GM19099 (cell line): Measurements from ENCODE around the gene AKNA.

Experiments
- POLR2A ChIP-seq: IDR thresholded peaks from 3 replicates; pipeline ENCODE4 v1.6.1; 2011; ENCODE audit warnings: low read depth; ENCODE audit not compliant: insufficient read length; ENCODE audit errors: extremely low read depth

AKNA gene

DNA sequence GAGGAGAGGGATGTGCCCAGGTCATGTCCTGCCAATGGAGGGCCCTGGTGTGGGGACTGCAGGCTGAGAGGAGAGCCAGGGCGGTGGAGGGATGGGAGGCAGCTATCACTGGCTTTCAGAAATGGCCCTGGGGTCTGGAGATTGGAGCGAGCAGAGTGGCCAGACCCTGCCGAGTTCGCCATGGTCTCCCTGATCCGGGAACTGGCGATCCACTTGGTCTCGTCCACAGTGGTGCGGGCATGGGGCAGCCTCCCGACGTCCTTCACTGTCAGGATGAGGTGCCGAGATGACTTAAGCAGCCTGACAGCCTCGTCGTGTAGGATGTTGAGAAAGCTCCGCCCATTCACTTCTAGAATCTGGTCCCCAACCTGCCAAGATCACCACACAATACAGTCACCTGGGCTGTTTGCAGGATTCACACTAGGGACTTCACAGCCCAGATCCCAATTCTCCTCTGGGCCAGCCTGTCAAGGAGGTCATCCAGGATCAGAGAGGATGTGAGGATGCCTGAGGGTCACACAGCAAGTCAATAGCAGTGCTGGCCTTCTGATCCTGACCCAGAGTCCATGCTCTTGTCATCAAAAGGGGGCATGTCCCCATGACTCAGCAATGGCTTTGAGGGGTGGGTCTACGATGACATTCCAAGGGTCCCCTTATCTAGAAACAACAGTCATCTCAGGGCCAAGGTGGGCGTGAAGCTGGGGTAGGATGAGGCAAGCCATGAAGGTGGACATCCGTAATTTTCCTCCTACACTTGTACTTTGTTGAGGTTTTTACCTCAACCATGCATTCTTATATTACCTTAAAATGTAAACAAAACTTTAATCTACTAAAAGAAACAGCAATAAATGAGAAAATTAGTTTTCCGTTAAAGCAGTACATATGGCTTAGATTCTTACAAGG is 38.5 kb upstream of the AKNA start:
- no peak for TF ChIP-seq POLR2A

DNA sequence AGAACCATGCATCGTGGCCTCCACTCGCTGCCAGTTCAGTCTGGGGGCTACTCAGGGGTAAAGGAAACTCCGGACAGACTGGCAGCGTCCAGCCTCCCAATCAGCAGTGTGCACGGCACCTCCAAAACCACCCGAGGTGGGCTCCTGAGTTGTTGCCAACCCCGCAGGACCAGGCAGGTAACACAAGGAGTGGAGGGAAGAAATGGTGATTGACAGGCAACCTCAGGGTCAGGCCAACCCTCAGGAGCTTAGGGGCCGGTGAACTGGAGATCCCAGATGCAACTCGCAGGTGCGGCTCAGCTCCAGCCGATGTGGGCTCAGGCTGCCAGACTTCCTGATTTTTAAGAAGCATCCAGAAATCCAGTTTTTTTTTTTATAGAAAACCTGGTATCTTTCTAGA is 37.3 kb upstream of the AKNA start:
- no peak for TF ChIP-seq POLR2A

DNA sequence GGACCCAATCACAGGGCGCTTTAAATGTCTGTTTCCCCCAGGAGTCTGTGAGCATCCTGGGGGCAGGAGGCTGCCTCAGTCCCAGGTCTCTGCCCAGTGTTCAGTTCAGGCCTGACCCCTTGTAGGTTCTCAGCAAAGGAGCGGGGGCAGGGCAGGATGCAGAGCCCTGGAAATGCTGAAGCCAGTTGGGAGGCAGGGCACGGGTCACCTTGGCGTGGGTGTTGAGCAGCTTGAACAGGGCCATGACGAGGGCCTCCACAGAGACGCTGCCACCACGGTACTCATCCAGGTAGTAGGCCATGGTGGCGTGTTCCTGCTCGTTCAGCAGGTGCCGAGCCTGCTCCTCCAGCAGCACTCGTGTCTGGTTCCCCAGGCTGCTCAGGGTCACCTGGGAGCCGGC is 36.3 kb upstream of the AKNA start:
- TF ChIP-seq POLR2A, result no peak

DNA sequence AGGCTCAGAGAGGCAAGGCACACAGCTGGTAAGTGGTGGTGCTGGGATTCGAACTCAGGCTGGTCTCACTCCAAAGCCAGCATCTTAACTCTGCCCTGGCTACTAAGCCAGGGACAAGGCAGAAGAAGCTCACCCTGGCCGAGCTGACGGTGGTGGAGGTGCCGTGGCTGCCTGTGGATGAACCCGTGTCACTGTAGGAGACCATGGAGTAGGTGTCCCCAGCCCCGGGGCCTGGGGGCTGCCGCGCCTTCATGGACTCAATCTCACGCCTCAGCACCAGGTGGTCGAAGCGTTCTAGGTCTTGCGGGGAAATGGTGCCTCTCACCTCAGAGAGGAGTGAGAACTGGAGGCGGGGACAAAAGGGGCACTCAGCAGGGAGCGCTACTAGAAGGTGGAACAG is 35.4 kb upstream of the AKNA start:
- TF ChIP-seq POLR2A, result no peak

DNA sequence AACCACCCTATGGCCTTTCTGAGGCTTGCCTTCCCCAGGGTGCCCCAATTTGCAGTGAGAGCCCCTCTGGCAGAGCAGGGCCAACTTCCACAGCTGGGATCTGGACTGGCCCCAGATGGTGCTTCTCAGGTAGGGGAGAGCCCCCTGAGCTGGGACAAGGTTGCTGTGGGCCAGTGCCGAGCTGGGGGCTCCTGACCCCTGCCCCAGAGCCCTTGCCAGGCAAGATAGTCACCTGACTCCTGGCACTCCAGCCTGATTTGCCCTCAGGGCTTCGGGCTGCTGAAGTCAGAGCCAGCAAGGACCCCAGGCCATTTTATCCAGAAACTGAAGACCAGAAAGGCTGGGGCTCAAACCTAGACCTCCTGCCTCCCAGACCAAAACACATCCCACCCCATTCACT is 33.4 kb upstream of the AKNA start:
- no peak for TF ChIP-seq POLR2A

DNA sequence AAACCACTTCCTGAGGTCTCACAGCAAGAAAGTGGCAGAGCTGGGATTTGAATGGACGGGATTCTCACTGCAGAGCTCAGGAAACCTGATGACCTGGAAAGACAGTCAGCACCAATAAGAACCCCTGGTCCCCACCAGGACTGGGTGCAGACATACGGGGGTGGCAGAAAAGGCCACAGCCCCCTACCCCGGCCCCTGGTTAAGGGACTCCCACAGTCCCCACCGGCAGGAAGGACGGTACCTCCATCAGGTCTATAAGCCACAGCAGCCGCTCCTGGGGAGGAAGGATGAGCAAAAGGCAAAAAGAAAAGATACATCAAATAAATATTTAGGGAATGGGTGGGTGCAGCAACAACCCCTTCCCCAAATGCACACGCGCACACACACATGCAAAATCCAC is 32.0 kb upstream of the AKNA start:
- no peak for TF ChIP-seq POLR2A

DNA sequence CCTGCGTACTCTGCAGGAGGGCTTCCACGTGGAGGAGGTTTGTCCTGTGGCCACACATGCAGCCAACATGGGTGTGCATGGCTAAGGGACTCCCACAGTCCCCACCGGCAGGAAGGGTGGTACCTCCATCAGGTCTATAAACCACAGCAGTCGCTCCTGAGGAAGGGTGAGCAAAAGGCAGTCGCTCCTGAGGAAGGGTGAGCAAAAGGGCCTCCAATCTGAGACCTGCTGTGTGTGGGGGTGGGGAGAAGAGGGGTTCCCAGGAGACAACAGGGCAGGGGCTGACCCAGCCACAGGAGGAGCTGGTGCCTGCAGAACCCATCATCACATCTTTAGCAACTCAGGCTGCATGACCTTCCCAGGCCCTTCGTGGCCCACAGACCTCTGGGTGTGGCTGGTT is 30.3 kb upstream of the AKNA start:
- no peak for TF ChIP-seq POLR2A

DNA sequence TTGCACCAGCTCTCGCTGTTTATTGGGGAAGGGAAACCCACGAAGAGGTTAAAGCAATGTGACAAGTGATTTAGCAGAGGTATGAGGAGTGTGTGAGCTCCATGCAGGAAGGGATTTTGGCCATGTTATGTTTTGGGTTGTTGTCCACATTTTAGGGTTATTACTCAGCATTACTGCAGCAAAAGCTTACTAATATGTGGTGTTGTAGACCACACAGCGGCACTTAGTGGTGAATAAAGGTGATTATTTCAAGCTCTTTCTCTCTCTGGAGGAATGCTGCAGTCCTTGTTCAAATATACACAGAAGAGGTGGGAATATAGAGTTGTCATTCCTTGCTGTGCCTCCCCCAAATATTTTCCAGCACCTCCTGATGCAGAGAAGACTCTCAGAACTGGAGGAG is 29.7 kb upstream of the AKNA start:
- TF ChIP-seq POLR2A, result no peak

DNA sequence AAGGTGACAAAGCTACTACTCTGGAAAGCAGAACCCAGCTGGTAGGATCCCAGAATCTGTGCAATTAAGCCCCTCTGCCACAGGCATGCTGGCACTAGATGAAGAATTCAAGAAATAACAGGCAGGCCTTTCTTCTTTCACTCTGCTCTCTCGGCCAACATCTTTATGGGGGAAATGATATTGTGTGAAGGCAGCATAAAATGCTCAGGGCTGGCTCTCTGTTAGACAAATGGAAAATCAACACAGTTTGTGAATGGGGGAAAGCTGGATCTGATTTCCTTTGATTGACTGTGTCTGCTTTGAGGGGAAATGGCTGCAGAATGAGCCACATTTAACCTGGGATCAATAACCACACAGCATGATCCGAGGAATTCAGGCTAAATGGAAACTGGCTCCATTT is 29.1 kb upstream of the AKNA start:
- no peak for TF ChIP-seq POLR2A

DNA sequence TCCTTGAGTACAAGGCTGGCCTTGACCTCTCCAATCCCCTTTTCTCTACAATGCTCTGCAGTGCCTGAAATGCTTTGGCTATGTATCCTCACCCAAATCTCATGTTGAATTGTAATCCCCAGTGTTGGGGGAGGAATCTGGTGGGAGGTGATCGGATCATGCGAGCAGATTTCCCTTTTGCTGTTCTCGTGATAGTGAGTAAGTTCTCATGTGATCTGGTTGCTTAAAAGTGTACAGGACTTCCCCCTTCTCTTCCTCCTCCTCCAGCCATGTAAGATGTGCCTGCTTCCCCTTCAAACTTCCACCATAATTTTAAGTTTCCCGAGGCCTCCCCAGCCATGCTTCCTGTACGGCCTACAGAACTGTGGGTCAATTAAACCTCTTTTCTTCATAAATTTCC is 28.5 kb upstream of the AKNA start:
- TF ChIP-seq POLR2A, result no peak

DNA sequence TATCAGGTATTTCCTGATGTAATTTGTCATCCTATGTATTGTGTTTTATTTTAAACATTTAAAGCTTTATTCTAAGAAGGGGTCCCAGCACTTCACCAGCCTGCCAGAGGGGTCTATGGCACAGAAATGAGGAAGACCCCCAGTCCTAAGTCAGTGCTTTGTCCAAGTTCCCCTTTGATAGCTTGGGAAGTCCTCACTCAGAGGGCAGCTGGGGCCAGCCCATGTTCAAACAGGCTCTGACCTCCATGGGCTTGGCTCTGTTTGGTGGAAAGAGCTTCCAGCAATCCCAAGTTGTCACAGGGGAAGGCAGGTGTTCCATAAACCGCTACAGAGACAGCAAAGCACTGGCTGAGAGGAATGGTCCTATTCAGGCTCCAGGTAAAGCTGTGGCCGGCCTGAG is 26.6 kb upstream of the AKNA start:
- TF ChIP-seq POLR2A, result no peak

DNA sequence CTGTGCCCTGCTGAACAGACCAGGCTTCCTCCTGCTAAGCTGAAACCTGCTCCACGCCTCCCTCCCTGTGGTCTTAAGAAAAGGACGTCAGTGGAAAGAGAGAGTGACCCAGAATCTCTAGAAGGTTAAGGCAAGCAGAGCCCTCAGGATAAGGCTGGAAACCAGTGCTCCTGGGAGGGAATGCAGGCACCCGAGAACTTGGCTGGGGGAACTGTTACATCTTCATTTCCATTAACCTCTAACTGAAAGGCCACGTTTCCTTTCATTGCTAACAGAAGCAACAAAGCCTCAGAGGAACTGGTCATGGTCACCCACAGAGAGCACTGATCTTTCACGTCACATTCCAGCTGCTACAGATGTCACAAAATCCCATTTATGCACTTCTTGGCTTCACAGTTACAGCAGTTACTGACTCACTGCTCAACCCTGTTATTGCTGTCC is 26.1 kb upstream of the AKNA start:
- no peak for TF ChIP-seq POLR2A

DNA sequence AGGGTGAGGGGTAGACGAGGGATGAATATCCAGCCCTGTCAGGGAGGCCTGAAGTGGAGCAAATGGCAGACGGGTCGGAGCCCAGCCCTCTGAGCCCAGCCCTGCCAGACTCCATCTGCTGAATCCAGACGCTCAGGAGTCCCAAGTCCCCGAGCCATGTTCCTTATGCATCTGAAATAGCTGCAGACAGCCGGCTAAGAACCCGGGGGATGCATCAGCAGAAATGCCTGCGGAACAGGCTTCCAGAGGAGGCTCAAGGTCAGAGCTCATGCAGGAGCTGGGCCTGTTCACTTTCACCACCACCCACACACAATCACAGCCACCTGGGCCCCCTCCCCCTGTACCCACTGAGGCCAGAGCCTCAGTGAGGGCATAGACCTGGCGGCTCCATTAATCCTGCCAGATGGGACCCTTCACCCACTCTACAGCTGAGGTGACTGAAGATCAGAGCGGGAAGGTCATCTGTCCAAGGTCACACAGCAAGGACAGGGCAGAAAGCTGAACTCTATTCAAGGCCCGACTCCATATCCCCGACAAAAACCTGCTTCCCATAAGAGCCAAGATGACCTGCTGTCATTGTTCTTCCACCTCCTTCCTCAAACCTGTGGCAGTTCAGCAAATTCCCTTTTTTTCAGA is 24.4 kb upstream of the AKNA start:
- TF ChIP-seq POLR2A, result no peak

DNA sequence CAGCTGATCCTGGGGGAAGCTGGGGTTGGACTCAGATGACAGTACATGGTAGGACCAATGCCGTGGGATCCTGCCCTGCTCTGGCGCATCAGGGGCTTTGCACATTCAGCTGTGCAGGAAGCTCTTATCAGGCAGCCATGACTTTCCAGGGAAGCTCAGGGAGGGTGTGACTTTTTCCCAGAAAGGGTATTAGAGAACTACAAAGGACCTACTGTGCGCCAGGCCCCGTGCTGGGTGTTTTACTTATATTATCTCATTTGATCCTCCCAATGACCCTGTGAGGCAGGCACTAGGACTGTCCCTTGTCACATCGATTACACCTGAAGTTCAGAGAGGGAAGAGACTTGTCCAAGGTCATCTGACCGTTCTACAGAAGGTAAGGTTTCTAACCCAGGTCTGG is 23.7 kb upstream of the AKNA start:
- no peak for TF ChIP-seq POLR2A

DNA sequence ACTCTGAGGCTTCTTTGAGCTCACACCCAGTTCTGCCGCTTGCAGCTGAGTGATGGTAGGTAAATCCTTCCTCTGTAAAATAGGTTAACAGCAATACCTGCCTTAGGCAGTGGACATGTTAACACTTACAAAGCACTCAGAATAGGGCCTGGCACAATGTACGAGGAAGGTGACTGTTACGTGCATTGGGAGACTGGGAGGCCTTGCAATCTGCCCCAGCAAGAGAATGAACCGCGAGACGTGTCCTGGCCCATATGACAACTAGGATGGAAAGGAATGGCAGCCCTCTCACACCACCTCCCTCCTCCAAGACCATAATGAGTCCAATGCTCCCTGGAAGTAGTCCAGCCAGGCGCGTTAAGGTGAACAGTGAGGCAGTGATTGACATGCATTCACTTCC is 23.1 kb upstream of the AKNA start:
- TF ChIP-seq POLR2A, result no peak

DNA sequence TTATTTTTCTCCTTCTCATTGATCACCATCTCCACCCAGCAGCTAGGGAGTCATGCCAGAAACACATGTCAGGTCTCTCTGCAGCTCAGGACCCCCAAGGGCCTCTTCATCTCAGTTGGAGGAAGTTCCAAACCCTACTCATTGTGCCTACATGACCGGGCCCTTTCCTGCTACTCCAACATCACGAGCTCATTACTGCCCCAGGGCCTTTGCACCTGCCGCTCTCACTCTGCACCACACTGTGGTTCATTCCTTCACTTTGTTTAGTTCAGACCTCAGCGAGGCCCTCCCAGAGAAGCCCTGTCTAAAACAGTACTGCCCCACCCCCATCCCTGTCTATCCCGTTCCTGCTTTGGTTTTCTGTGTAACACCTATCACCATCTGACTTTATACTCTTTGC is 22.1 kb upstream of the AKNA start:
- no peak for TF ChIP-seq POLR2A
